Measurements from ENCODE around the gene PDE4B. TPM values are rescaled to one million over a fixed set of nuclear protein-coding genes. Genes with fewer than 3 reads are reported as not detected.

Gene PDE4B
- total RNA-seq, 2 donors from 2014 or later = 1.6 to 12.2 TPM

DNA sequence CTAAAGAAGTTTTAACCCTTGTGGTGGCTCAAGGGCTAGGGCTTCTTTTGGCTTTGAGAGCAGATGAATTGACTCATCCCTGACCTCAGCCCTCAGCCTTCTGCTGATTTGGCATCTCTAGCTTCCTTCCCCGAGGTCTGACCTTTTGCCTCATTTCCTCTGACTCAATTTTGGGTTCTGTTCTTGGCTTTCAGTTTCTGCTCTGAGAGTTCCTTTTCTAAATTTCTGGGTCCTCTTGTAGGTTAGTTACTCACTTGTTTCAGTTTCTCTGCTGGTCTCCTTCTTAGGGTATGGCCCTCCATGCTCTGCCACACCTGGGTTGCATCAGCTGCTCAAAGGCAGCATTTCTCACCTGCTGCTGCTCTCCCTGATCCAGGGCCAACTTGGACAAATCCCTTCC is 19.4 kb downstream of the PDE4B start:
- Histone ChIP-seq H3K4me3 (no peak overlapping the region), H3K27me3 (no peaks in the 10 kb centered on the region), H3K4me1 (no peaks in the 10 kb centered on the region), H3K36me3 (replicated peaks in 1 of 2; ENCODE audit: insufficient read depth in 1 of 2, low read depth in 2 of 2) (no peaks in the 10 kb centered on the region), H3K9me3 (peaks cover 0 to 3% (median 0%) of the 10 kb centered on the region in 3 donors), H3K27ac (no peak overlapping the region)
- peak; percentile 47 for ATAC-seq
- intact Hi-C loops (cut with DNase I) = no loop called here
- DNase-seq = peak in 1 of 4 donors; percentile 57
- TF ChIP-seq, protein P1, sequence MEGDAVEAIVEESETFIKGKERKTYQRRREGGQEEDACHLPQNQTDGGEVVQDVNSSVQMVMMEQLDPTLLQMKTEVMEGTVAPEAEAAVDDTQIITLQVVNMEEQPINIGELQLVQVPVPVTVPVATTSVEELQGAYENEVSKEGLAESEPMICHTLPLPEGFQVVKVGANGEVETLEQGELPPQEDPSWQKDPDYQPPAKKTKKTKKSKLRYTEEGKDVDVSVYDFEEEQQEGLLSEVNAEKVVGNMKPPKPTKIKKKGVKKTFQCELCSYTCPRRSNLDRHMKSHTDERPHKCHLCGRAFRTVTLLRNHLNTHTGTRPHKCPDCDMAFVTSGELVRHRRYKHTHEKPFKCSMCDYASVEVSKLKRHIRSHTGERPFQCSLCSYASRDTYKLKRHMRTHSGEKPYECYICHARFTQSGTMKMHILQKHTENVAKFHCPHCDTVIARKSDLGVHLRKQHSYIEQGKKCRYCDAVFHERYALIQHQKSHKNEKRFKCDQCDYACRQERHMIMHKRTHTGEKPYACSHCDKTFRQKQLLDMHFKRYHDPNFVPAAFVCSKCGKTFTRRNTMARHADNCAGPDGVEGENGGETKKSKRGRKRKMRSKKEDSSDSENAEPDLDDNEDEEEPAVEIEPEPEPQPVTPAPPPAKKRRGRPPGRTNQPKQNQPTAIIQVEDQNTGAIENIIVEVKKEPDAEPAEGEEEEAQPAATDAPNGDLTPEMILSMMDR (IDR thresholded peaks at IDR 0.05) = no peak
- no peak for TF ChIP-seq POLR2A (IDR thresholded peaks at IDR 0.05)
- WGBS, 2 donors = 50 to 62% methylated on average over 1 of the region's 1 CpG

DNA sequence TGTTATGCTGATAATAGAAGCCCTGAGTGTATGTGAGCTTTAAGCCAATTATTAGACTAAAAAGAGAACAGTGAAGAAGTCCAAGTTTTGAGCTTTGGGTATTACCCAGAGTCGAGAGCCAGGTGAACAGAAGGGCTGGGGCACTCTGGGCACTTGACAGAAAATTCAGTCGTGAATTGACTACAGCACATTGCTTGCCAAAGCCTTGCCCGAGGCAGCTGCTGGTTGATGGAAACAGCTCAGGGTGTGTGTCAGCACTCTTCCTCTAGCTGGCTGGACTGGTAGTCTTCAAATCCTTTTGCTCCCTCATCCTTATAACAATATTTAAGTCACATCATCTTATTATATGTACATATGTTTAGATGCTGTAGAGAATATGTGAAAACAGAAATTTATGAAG is 21.3 kb downstream of the PDE4B start:
- H3K36me3 ChIP-seq (replicated peaks in 1 of 2; ENCODE audit: insufficient read depth in 1 of 2, low read depth in 2 of 2) = no peaks in the 10 kb centered on the region
- TF ChIP-seq, protein P1 (IDR thresholded peaks at IDR 0.05) = no peak
- intact Hi-C loops (cut with DNase I) = no loop called here
- WGBS, 2 donors = 28 to 29% methylated on average over 3 of the region's 3 CpGs
- no peak overlapping the region for H3K27ac ChIP-seq
- ATAC-seq = no peak
- H3K9me3 ChIP-seq = peaks cover 0 to 3% (median 0%) of the 10 kb centered on the region in 3 donors
- no peaks in the 10 kb centered on the region for H3K4me1 ChIP-seq
- H3K27me3 ChIP-seq = no peaks in the 10 kb centered on the region
- no peak for DNase-seq
- H3K4me3 ChIP-seq = no peak overlapping the region

DNA sequence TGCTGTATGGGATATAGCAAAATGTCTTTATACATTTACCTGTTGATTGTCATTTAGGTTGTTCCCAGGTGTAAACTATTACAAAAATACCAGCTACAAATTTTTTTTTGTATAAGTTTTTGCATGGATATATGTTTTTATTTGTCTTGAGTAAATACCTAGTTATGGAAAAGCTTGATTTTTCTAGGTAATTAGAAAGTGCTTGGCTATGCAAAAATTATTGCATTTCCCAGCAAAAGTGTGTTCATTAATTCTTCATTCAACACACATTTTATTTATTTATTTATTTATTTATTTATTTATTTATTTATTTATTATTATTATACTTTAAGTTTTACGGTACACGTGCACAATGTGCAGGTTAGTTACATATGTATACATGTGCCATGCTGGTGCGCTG is 22.1 kb downstream of the PDE4B start:
- peaks cover 0 to 3% (median 0%) of the 10 kb centered on the region in 3 donors for H3K9me3 ChIP-seq
- no peaks in the 10 kb centered on the region for H3K27me3 ChIP-seq
- intact Hi-C loops (cut with DNase I) = no loop called here
- no peaks in the 10 kb centered on the region for H3K36me3 ChIP-seq (replicated peaks in 1 of 2; ENCODE audit: insufficient read depth in 1 of 2, low read depth in 2 of 2)
- TF ChIP-seq, protein P1 (IDR thresholded peaks at IDR 0.05) = no peak
- TF ChIP-seq POLR2A (IDR thresholded peaks at IDR 0.05) = no peak
- DNase-seq (no peak), ATAC-seq (no peak)
- H3K4me1 ChIP-seq = no peaks in the 10 kb centered on the region
- no peak overlapping the region for H3K4me3 ChIP-seq
- 90 to 95% methylated on average over 3 of the region's 3 CpGs for WGBS, 2 donors
- H3K27ac ChIP-seq = no peak overlapping the region

DNA sequence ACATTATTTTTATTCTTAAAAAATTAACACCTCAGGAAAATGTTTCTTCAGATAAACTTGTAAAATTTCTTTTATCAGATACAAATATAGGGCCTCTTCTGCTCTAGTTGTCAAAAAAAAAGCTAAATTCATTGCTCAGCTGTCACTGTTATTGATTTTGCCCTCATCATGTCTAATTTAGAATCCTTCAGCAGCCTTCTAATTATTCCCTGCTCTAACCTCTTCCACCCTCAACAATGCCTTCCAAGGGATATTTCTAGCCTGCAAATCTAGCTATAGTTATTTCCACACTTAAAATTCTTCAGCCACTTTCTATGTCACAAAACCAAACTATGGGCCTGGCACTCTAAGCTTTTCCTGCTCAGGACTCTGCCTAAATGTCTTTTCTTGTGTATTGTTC is 25.2 kb downstream of the PDE4B start:
- Histone ChIP-seq H3K4me1 (no peaks in the 10 kb centered on the region), H3K9me3 (peaks cover 0 to 3% (median 0%) of the 10 kb centered on the region in 3 donors), H3K27ac (no peak overlapping the region), H3K4me3 (no peak overlapping the region), H3K27me3 (no peaks in the 10 kb centered on the region), H3K36me3 (replicated peaks in 1 of 2; ENCODE audit: insufficient read depth in 1 of 2, low read depth in 2 of 2) (no peaks in the 10 kb centered on the region)
- no peak for ATAC-seq
- DNase-seq = no peak
- no peak for TF ChIP-seq POLR2A (IDR thresholded peaks at IDR 0.05)
- TF ChIP-seq, protein P1 (IDR thresholded peaks at IDR 0.05) = no peak
- intact Hi-C loops (cut with DNase I) = no loop called here

DNA sequence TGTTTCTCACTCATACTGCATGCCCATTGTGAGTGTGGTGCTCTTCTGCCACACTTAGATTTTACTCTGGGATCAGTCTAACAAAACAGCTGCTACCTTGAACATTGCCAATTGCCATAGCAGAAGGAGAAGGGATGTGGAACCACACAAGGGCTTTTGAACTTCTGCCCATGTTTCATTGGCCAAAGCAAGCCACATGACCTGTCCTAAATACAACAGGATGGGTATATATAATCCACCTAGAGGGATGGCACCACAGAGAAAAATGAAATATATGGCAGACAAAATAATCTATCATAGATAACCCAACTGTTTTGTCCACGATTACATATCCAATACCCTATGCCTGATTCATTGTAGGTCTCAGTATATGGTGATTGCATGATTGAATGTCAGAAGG is 26.3 kb downstream of the PDE4B start:
- no peak for ATAC-seq

More for the DNA sequence above, 26.3 kb downstream of the PDE4B start:
- H3K36me3 ChIP-seq (replicated peaks in 1 of 2; ENCODE audit: insufficient read depth in 1 of 2, low read depth in 2 of 2) = no peaks in the 10 kb centered on the region
- H3K27ac ChIP-seq = no peak overlapping the region
- DNase-seq = no peak
- H3K4me3 ChIP-seq = no peak overlapping the region
- TF ChIP-seq POLR2A (IDR thresholded peaks at IDR 0.05) = no peak
- TF ChIP-seq, protein P1 (IDR thresholded peaks at IDR 0.05) = no peak
- peaks cover 0 to 3% (median 0%) of the 10 kb centered on the region in 3 donors for H3K9me3 ChIP-seq
- H3K27me3 ChIP-seq = no peaks in the 10 kb centered on the region
- WGBS, 2 donors = 48% methylated on average over 1 of the region's 1 CpG
- intact Hi-C loops (cut with DNase I) = no loop called here
- H3K4me1 ChIP-seq = no peaks in the 10 kb centered on the region

Measured in body of pancreas (tissue), 4 donors.